WTC11 (cell line): Measurements from ENCODE around the gene WHAMM.

ENCODE experiments used
- ATF1 ChIP-seq: sonication (generic); formaldehyde crosslinking; IDR thresholded peaks from 2 replicates; pipeline ENCODE4 v1.8.1; 2023; ENCODE audit warnings: mild to moderate bottlenecking, moderate library complexity, missing genetic modification reagents
- CREB1 ChIP-seq: sonication (generic); formaldehyde crosslinking; IDR thresholded peaks from 2 replicates; pipeline ENCODE4 v1.8.0; 2023; ENCODE audit warnings: mild to moderate bottlenecking, missing genetic modification reagents
- ESRRA ChIP-seq: sonication (generic); formaldehyde crosslinking; IDR thresholded peaks from 2 replicates; pipeline ENCODE4 v1.8.1; 2022; ENCODE audit warnings: mild to moderate bottlenecking, missing genetic modification reagents, borderline replicate concordance
- ETV6 ChIP-seq: sonication (generic); formaldehyde crosslinking; IDR thresholded peaks from 2 replicates; pipeline ENCODE4 v1.8.1; 2022; ENCODE audit warnings: mild to moderate bottlenecking, missing genetic modification reagents
- JUN ChIP-seq: sonication (generic); formaldehyde crosslinking; IDR thresholded peaks from 2 replicates; pipeline ENCODE4 v1.8.0; 2023; ENCODE audit warnings: mild to moderate bottlenecking, missing genetic modification reagents
- NFYB ChIP-seq: sonication (generic); formaldehyde crosslinking; conservative IDR thresholded peaks from 2 replicates; pipeline ENCODE4 v1.8.0; 2022; ENCODE audit warnings: low read depth, missing genetic modification reagents
- TEAD4 ChIP-seq: sonication (generic); formaldehyde crosslinking; IDR thresholded peaks from 2 replicates; pipeline ENCODE4 v1.8.0; 2022; ENCODE audit warnings: mild to moderate bottlenecking, missing genetic modification reagents
- TF ChIP-seq, protein P1 (sequence below): fragments of 200-600 bp; IDR thresholded peaks from 2 replicates; pipeline ENCODE4 v1.8.0; 2022; ENCODE audit warnings: antibody characterized with exemption
- TF ChIP-seq, protein P2 (sequence below): sonication (generic); formaldehyde crosslinking; IDR thresholded peaks from 2 replicates; pipeline ENCODE4 v1.8.0; 2022; ENCODE audit warnings: mild to moderate bottlenecking, missing genetic modification reagents
- TF ChIP-seq, protein P3 (sequence below): sonication (generic); formaldehyde crosslinking; IDR thresholded peaks from 2 replicates; pipeline ENCODE4 v1.8.0; 2022; ENCODE audit warnings: mild to moderate bottlenecking, missing genetic modification reagents
- TF ChIP-seq, protein P4 (sequence below): sonication (generic); formaldehyde crosslinking; IDR thresholded peaks from 2 replicates; pipeline ENCODE4 v1.8.1; 2023; ENCODE audit warnings: mild to moderate bottlenecking, missing genetic modification reagents, moderate library complexity
- TF ChIP-seq, protein P5 (sequence below): sonication (generic); formaldehyde crosslinking; conservative IDR thresholded peaks from 2 replicates; pipeline ENCODE4 v1.8.1; 2023; ENCODE audit warnings: mild to moderate bottlenecking, low read depth, missing genetic modification reagents, moderate library complexity

DNA sequence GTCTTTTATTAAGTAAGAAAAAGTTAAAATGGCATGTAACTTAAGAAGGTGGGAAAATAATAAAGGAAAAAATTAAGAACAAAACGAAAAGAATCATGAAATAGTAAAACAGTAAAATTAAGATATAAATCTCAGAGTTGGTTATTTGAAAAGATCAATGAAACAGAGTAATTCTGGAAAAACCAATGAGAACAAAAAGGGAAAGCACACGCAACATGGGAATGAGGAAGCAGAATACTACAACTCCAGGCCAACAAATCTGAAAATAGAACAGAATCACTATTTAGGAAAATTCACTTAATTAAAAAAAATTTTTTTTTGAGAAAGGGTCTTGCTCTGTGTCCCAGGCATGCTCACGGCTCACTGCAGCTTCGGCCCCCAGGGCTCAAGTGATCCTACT lies 30.7 kb downstream of the WHAMM start:
- TF ChIP-seq ESRRA (CRISPR knock-in tag) (no peak), TEAD4 (no peak), ETV6 (no peak), JUN (CRISPR knock-in tag) (no peak), CREB1 (CRISPR knock-in tag) (no peak), NFYB (CRISPR knock-in tag) (no peak), ATF1 (CRISPR knock-in tag) (no peak)
- TF ChIP-seq, protein P1, sequence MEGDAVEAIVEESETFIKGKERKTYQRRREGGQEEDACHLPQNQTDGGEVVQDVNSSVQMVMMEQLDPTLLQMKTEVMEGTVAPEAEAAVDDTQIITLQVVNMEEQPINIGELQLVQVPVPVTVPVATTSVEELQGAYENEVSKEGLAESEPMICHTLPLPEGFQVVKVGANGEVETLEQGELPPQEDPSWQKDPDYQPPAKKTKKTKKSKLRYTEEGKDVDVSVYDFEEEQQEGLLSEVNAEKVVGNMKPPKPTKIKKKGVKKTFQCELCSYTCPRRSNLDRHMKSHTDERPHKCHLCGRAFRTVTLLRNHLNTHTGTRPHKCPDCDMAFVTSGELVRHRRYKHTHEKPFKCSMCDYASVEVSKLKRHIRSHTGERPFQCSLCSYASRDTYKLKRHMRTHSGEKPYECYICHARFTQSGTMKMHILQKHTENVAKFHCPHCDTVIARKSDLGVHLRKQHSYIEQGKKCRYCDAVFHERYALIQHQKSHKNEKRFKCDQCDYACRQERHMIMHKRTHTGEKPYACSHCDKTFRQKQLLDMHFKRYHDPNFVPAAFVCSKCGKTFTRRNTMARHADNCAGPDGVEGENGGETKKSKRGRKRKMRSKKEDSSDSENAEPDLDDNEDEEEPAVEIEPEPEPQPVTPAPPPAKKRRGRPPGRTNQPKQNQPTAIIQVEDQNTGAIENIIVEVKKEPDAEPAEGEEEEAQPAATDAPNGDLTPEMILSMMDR = no peak
- TF ChIP-seq, protein P2, sequence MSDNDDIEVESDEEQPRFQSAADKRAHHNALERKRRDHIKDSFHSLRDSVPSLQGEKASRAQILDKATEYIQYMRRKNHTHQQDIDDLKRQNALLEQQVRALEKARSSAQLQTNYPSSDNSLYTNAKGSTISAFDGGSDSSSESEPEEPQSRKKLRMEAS (CRISPR knock-in tag) = no peak
- TF ChIP-seq, protein P3, sequence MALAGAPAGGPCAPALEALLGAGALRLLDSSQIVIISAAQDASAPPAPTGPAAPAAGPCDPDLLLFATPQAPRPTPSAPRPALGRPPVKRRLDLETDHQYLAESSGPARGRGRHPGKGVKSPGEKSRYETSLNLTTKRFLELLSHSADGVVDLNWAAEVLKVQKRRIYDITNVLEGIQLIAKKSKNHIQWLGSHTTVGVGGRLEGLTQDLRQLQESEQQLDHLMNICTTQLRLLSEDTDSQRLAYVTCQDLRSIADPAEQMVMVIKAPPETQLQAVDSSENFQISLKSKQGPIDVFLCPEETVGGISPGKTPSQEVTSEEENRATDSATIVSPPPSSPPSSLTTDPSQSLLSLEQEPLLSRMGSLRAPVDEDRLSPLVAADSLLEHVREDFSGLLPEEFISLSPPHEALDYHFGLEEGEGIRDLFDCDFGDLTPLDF (CRISPR knock-in tag) = no peak
- TF ChIP-seq, protein P4, sequence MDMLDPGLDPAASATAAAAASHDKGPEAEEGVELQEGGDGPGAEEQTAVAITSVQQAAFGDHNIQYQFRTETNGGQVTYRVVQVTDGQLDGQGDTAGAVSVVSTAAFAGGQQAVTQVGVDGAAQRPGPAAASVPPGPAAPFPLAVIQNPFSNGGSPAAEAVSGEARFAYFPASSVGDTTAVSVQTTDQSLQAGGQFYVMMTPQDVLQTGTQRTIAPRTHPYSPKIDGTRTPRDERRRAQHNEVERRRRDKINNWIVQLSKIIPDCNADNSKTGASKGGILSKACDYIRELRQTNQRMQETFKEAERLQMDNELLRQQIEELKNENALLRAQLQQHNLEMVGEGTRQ (CRISPR knock-in tag) = no peak
- TF ChIP-seq, protein P5, sequence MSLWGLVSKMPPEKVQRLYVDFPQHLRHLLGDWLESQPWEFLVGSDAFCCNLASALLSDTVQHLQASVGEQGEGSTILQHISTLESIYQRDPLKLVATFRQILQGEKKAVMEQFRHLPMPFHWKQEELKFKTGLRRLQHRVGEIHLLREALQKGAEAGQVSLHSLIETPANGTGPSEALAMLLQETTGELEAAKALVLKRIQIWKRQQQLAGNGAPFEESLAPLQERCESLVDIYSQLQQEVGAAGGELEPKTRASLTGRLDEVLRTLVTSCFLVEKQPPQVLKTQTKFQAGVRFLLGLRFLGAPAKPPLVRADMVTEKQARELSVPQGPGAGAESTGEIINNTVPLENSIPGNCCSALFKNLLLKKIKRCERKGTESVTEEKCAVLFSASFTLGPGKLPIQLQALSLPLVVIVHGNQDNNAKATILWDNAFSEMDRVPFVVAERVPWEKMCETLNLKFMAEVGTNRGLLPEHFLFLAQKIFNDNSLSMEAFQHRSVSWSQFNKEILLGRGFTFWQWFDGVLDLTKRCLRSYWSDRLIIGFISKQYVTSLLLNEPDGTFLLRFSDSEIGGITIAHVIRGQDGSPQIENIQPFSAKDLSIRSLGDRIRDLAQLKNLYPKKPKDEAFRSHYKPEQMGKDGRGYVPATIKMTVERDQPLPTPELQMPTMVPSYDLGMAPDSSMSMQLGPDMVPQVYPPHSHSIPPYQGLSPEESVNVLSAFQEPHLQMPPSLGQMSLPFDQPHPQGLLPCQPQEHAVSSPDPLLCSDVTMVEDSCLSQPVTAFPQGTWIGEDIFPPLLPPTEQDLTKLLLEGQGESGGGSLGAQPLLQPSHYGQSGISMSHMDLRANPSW (CRISPR knock-in tag) = no peak
